PC-9 (cell line): Measurements from ENCODE around the gene SNCB. TPM values are rescaled to one million over a fixed set of nuclear protein-coding genes. Genes with fewer than 3 reads are reported as not detected.

ENCODE experiments used
- BruUV-seq: library from RNA; stranded (reverse); fragments of 400-500 nt; replicated peaks from 2 replicates; lab custom pipeline; 2021; lab: Mats Ljungman, UMichigan
- CTCF ChIA-PET: fragments of 300-600 bp; sonication (Branson Sonifier 250); formaldehyde crosslinking; loops from one replicate; lab custom pipeline; 2022; ENCODE audit warnings: antibody characterized with exemption; lab: Charles Lee
- POLR2A ChIA-PET: fragments of 300-600 bp; sonication (Branson Sonifier 250); formaldehyde crosslinking; loops from one replicate; lab custom pipeline; 2022; ENCODE audit warnings: antibody characterized with exemption; ENCODE audit not compliant: unreplicated experiment; lab: Charles Lee
- DNase-seq, 2 experiments: peaks; one replicate each; pipeline versions ENCODE4 v3.0.0 to v3.0.0-alpha.2; 2015 to 2022; ENCODE audit warnings: mixed read lengths in 1 of 2
- H2AFZ ChIP-seq: fragments of 200-600 bp; sonication (generic); 2 replicates; pipeline ENCODE4 v1.8.1; 2017; ENCODE audit warnings: antibody characterized with exemption
- H3F3A ChIP-seq: fragments of 200-600 bp; sonication (generic); 2 replicates; pipeline ENCODE4 v1.8.1; 2017; ENCODE audit warnings: antibody characterized with exemption, mild to moderate bottlenecking, low read depth; ENCODE audit not compliant: insufficient read depth
- H3K27ac ChIP-seq: fragments of 200-600 bp; sonication (generic); 2 replicates; pipeline ENCODE4 v1.6.1; 2016; ENCODE audit warnings: mixed run types
- H3K27me3 ChIP-seq: fragments of 200-600 bp; sonication (generic); 2 replicates; pipeline ENCODE4 v1.6.1; 2016; ENCODE audit warnings: low read depth, mixed run types; ENCODE audit not compliant: insufficient read depth
- H3K36me3 ChIP-seq: fragments of 200-600 bp; sonication (generic); 2 replicates; pipeline ENCODE4 v1.6.1; 2016; ENCODE audit warnings: low read depth, mixed run types
- H3K4me1 ChIP-seq: fragments of 200-600 bp; sonication (generic); replicated peaks from 2 replicates; pipeline ENCODE4 v1.6.1; 2016; ENCODE audit warnings: mixed run types; ENCODE audit not compliant: insufficient read depth
- H3K4me2 ChIP-seq: fragments of 200-600 bp; sonication (generic); 2 replicates; pipeline ENCODE4 v1.6.1; 2017; ENCODE audit warnings: mixed run types
- H3K4me3 ChIP-seq: fragments of 200-600 bp; sonication (generic); 2 replicates; pipeline ENCODE4 v1.6.1; 2016; ENCODE audit warnings: mixed run types
- H3K79me2 ChIP-seq: fragments of 200-600 bp; sonication (generic); 2 replicates; pipeline ENCODE4 v1.6.1; 2017; ENCODE audit warnings: low read depth, mixed run types
- H3K9me2 ChIP-seq: fragments of 200-600 bp; sonication (generic); 2 replicates; pipeline ENCODE4 v1.8.1; 2017; ENCODE audit warnings: mild to moderate bottlenecking; ENCODE audit not compliant: insufficient read depth
- H3K9me3 ChIP-seq: fragments of 200-600 bp; sonication (generic); 2 replicates; pipeline ENCODE4 v1.8.1; 2016; ENCODE audit warnings: low read depth; ENCODE audit not compliant: insufficient read depth
- H4K20me1 ChIP-seq: fragments of 200-600 bp; sonication (generic); 2 replicates; pipeline ENCODE4 v1.8.1; 2017; ENCODE audit not compliant: insufficient read depth
- CTCF ChIP-seq: fragments of 200-600 bp; sonication (generic); conservative IDR thresholded peaks from 2 replicates; pipeline ENCODE4 v1.6.1; 2017; ENCODE audit warnings: mixed run types, antibody characterized with exemption, mild to moderate bottlenecking, moderate library complexity
- EZH2 ChIP-seq: fragments of 200-600 bp; sonication (generic); IDR thresholded peaks from 2 replicates; pipeline ENCODE4 v1.8.0; 2017; ENCODE audit warnings: antibody characterized with exemption, low read depth
- intact Hi-C: fragments of 100-400 bp; cut with micrococcal nuclease; formaldehyde crosslinking; loops from one replicate; pipeline ENCODE4 v1.10.0; 2022; ENCODE audit not compliant: unreplicated experiment
- total RNA-seq: library from RNA; stranded (reverse); gene quantifications from 2 replicates; pipeline ENCODE4 v1.2.3, GENCODE V29; 2021

The SNCB gene
- total RNA-seq, 1 experiment from 2014 or later: not detected

- Histone ChIP-seq H3K9me3 (no peaks in the 10 kb centered on the region), H3K27ac (no peak overlapping the region), H3K4me3 (no peak overlapping the region), H3K27me3 (no peaks in the 10 kb centered on the region), H3K79me2 (no peaks in the 10 kb centered on the region), H3K36me3 (no peaks in the 10 kb centered on the region), H3K4me2 (no peak overlapping the region), H3F3A (peaks cover 10% of the 10 kb centered on the region; the same call in 1 of the 2 replicates), H3K4me1 (0 out of 2 replicates have a peak, but pooled peaks cover 4% of the 10 kb centered on the region), H2AFZ (no peak overlapping the region), H4K20me1 (no peaks in the 10 kb centered on the region), H3K9me2 (no peaks in the 10 kb centered on the region)
- TF ChIP-seq EZH2 (no peak), CTCF (no peak)
- no peak for DNase-seq
- ChIA-PET POLR2A (no interaction called here), CTCF (no interaction called here)
- BruUV-seq: no TSS peak
- intact Hi-C loops: no loop called here
Observed at GRCh38 chr5:176575488-176576422, 54.6 kb downstream of the SNCB start.

DNA sequence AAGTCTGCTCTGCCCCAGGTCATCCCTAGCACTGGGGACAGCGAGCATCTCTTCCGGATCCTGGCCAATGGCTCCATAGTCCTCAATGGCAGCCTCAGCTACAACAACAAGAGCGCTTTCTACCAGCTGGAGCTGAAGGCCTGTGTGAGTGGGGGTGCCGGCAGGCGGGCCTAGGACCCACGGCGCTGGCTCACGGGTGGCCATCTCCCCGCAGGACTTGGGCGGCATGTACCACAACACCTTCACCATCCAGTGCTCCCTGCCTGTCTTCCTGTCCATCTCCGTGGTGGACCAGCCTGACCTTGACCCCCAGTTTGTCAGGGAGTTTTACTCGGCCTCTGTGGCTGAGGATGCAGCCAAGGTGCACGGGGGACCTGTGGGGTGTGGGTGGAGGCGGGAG lies 55.3 kb downstream of the SNCB start:
- no peaks in the 10 kb centered on the region for H3K79me2 ChIP-seq
- POLR2A ChIA-PET: no interaction called here

GRCh38 chr5:176574297-176574591 lies 56.1 kb downstream of the SNCB start:
- BruUV-seq: no TSS peak
- no peak overlapping the region for H2AFZ ChIP-seq
- peaks cover 10% of the 10 kb centered on the region; the same call in 1 of the 2 replicates for H3F3A ChIP-seq
- H3K79me2 ChIP-seq: no peaks in the 10 kb centered on the region
- POLR2A ChIA-PET: no interaction called here
- no peak overlapping the region for H3K4me2 ChIP-seq
- H3K9me2 ChIP-seq: no peaks in the 10 kb centered on the region
- H3K27ac ChIP-seq: no peak overlapping the region
- no peaks in the 10 kb centered on the region for H3K9me3 ChIP-seq
- no peaks in the 10 kb centered on the region for H3K27me3 ChIP-seq
- peak; percentile 28 for TF ChIP-seq CTCF
- no peak for TF ChIP-seq EZH2
- CTCF ChIA-PET: interaction anchor here (0.6 kb wide), 1 partner anchor 13 kb away, joined by 3 read pairs; no protein-coding TSS in a partner anchor
- DNase-seq: no peak
- no peak overlapping the region for H3K4me3 ChIP-seq
- no peaks in the 10 kb centered on the region for H4K20me1 ChIP-seq
- 0 out of 2 replicates have a peak, but pooled peaks cover 4% of the 10 kb centered on the region for H3K4me1 ChIP-seq
- intact Hi-C loops: loop anchor here (1.0 to 5.0 kb wide), 2 partner anchors 73 to 383 kb away; partner anchors contain the start of gene TSPAN17
- no peaks in the 10 kb centered on the region for H3K36me3 ChIP-seq

More for the DNA sequence above, 55.3 kb downstream of the SNCB start:
- H3K4me1 ChIP-seq: 0 out of 2 replicates have a peak, but pooled peaks cover 4% of the 10 kb centered on the region
- H3K9me2 ChIP-seq: no peaks in the 10 kb centered on the region
- H3F3A ChIP-seq: peaks cover 10% of the 10 kb centered on the region; the same call in 1 of the 2 replicates
- no peaks in the 10 kb centered on the region for H4K20me1 ChIP-seq
- H3K27ac ChIP-seq: no peak overlapping the region
- TF ChIP-seq CTCF: no peak
- no peak for TF ChIP-seq EZH2
- intact Hi-C loops: no loop called here
- H3K4me2 ChIP-seq: no peak overlapping the region
- no peaks in the 10 kb centered on the region for H3K36me3 ChIP-seq
- CTCF ChIA-PET: interaction anchor here (0.6 kb wide), 1 partner anchor 86 kb away, joined by 3 read pairs; no protein-coding TSS in a partner anchor
- H2AFZ ChIP-seq: no peak overlapping the region
- H3K9me3 ChIP-seq: no peaks in the 10 kb centered on the region
- DNase-seq: no peak
- no TSS peak for BruUV-seq
- H3K4me3 ChIP-seq: no peak overlapping the region
- no peaks in the 10 kb centered on the region for H3K27me3 ChIP-seq
